Liver (tissue), 9 donors: ENCODE data around the gene ARHGAP6. TPM values are rescaled to one million over a fixed set of nuclear protein-coding genes. Genes with fewer than 3 reads are reported as not detected.

Experiments used
- DNase-seq: peaks from one replicate; pipeline ENCODE4 v3.0.0-alpha.2; 2017; ENCODE audit warnings: low spot score
- H3K27ac ChIP-seq, 2 donors: one replicate each; pipeline ENCODE4 v1.7.0; 2013; ENCODE audit warnings: inconsistent platforms in 2 of 2, low read length in 2 of 2, control low read depth in 1 of 2, low read depth in 1 of 2, mild to moderate bottlenecking in 1 of 2
- H3K27me3 ChIP-seq, 4 donors: one replicate each; pipeline versions ENCODE4 v1.6.1 to v1.7.0; 2013; ENCODE audit warnings: low read length in 3 of 4, inconsistent platforms in 1 of 4, mild to moderate bottlenecking in 1 of 4, moderate library complexity in 1 of 4; ENCODE audit not compliant: control insufficient read depth in 4 of 4, insufficient read depth in 4 of 4
- H3K36me3 ChIP-seq, 4 donors: one replicate each; pipeline versions ENCODE4 v1.6.1 to v1.7.0; 2013; ENCODE audit warnings: low read length in 3 of 4, mild to moderate bottlenecking in 3 of 4, low read depth in 1 of 4, moderate library complexity in 1 of 4; ENCODE audit not compliant: control insufficient read depth in 4 of 4, insufficient read depth in 3 of 4
- H3K4me1 ChIP-seq, 4 donors: one replicate each; pipeline versions ENCODE4 v1.6.1 to v1.7.0; 2013; ENCODE audit warnings: low read length in 3 of 4, mild to moderate bottlenecking in 3 of 4, moderate library complexity in 1 of 4; ENCODE audit not compliant: control insufficient read depth in 4 of 4, insufficient read depth in 4 of 4
- H3K4me3 ChIP-seq, 3 donors: one replicate each; pipeline versions ENCODE4 v1.6.1 to v1.7.0; 2013; ENCODE audit warnings: low read length in 3 of 3, control low read depth in 1 of 3, low read depth in 1 of 3, mild to moderate bottlenecking in 1 of 3
- H3K9ac ChIP-seq, 2 donors: one replicate each; pipeline ENCODE4 v1.7.0; 2013; ENCODE audit warnings: low read length in 2 of 2, mild to moderate bottlenecking in 2 of 2, moderate library complexity in 2 of 2, control low read depth in 1 of 2, low read depth in 1 of 2
- H3K9me3 ChIP-seq, 4 donors: one replicate each; pipeline versions ENCODE4 v1.6.1 to v1.7.0; 2013; ENCODE audit warnings: low read length in 3 of 4; ENCODE audit not compliant: control insufficient read depth in 4 of 4
- EGR1 ChIP-seq, 2 donors: IDR thresholded peaks; 2 replicates each; pipeline ENCODE4 v1.6.1; 2016 to 2018; ENCODE audit warnings: antibody characterized with exemption in 2 of 2, low read depth in 2 of 2
- FOXA2 ChIP-seq: IDR thresholded peaks from 2 replicates; pipeline ENCODE4 v1.6.1; 2016; ENCODE audit warnings: antibody characterized with exemption
- GABPA ChIP-seq, 2 donors: IDR thresholded peaks in 1 of 2; conservative IDR thresholded peaks in 1 of 2; 2 replicates each; pipeline ENCODE4 v1.6.1; 2016; ENCODE audit warnings: antibody characterized with exemption in 2 of 2, mild to moderate bottlenecking in 1 of 2, moderate library complexity in 1 of 2
- HNF4G ChIP-seq: IDR thresholded peaks from 2 replicates; pipeline ENCODE4 v1.6.1; 2016; ENCODE audit warnings: antibody characterized with exemption
- JUND ChIP-seq, 2 donors: IDR thresholded peaks; 2 replicates each; pipeline ENCODE4 v1.6.1; 2016; ENCODE audit warnings: antibody characterized with exemption in 2 of 2
- NR2F2 ChIP-seq: IDR thresholded peaks from 2 replicates; pipeline ENCODE4 v1.6.1; 2016; ENCODE audit warnings: antibody characterized with exemption
- RAD21 ChIP-seq, 2 donors: IDR thresholded peaks; 2 replicates each; pipeline ENCODE4 v1.6.1; 2016; ENCODE audit warnings: antibody characterized with exemption in 2 of 2, mild to moderate bottlenecking in 2 of 2
- RXRA ChIP-seq, 2 donors: IDR thresholded peaks; 2 replicates each; pipeline ENCODE4 v1.6.1; 2017 to 2018; ENCODE audit warnings: antibody characterized with exemption in 2 of 2, mild to moderate bottlenecking in 1 of 2
- SP1 ChIP-seq: IDR thresholded peaks from 2 replicates; pipeline ENCODE4 v1.6.1; 2018; ENCODE audit warnings: antibody characterized with exemption, mild to moderate bottlenecking
- TAF1 ChIP-seq: conservative IDR thresholded peaks from 2 replicates; pipeline ENCODE4 v1.6.1; 2016; ENCODE audit warnings: antibody characterized with exemption, mild to moderate bottlenecking
- YY1 ChIP-seq: IDR thresholded peaks from 2 replicates; pipeline ENCODE4 v1.6.1; 2016; ENCODE audit warnings: antibody characterized with exemption, mild to moderate bottlenecking
- WGBS: extraction: QIAGEN DNeasy Blood & Tissue Kit; methylation state at CpG from one replicate; pipeline ENCODE4 v1.1.7; 2013; 5-methylcytosine and 5-hydroxymethylcytosine counted together
- polyA plus RNA-seq, 2 donors: library from polyadenylated mRNA; stranded (reverse) in 1 of 2; unstranded in 1 of 2; fragments of 200-250 nt in 1 of 2; fragments of >200 nt in 1 of 2; fragmentation: Nextera tagmentation in 1 of 2; extraction: Ambion mirVana in 1 of 2; gene quantifications; one replicate each; pipeline versions ENCODE4 v1.2.1 to v1.2.3, GENCODE V29; 2013 to 2015
- total RNA-seq, 2 donors: library from RNA; depleted of rRNA; stranded (reverse); fragments of >200 nt; gene quantifications; one replicate each; pipeline ENCODE4 v1.2.3, GENCODE V29; 2014
- TF ChIP-seq, protein P1 (sequence below): IDR thresholded peaks from 2 replicates; pipeline ENCODE4 v1.6.1; 2016; ENCODE audit warnings: antibody characterized with exemption
- TF ChIP-seq, protein P2 (sequence below): fragments of 150-350 bp; IDR thresholded peaks from 2 replicates; pipeline ENCODE4 v1.5.1; 2017; ENCODE audit warnings: improper control_type of control experiment, low read depth, low read length; ENCODE audit not compliant: missing input control
- TF ChIP-seq, protein P3 (sequence below): IDR thresholded peaks from 2 replicates; pipeline ENCODE4 v1.6.1; 2016; ENCODE audit warnings: antibody characterized with exemption
- TF ChIP-seq, protein P4 (sequence below): IDR thresholded peaks from 2 replicates; pipeline ENCODE4 v1.6.1; 2016; ENCODE audit warnings: antibody characterized with exemption, mild to moderate bottlenecking
- TF ChIP-seq, protein P5 (sequence below): IDR thresholded peaks from 2 replicates; pipeline ENCODE4 v1.6.1; 2016; ENCODE audit warnings: antibody characterized with exemption
- donor health status: healthy.
- donor health status: healthy.
- donor health status: healthy.
- donor health status: healthy.
- donor health status: healthy.

The ARHGAP6 gene
- total and polyA plus RNA-seq, 4 donors, result 0.10 to 2.2 (median 0.65) TPM

DNA sequence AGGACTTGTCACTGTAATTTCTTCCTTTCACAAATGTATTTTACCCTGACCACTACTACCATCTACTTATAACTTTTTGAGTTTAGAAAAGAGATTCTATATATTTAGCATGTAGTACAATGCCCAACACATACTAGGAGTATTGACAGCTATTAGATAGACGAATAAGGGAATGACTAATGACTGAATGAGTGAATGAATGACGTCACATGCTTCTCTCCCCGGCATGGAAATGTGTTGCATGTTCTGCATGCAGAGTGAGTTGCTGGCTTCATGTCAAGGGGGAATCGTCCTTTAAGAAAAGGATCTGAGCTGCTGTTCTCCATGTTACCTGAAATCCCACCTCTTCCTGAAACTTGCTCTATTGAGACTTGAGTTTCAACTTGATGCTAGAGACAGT, 459.9 kb downstream of the ARHGAP6 start (continued):
- TF ChIP-seq, protein P1, sequence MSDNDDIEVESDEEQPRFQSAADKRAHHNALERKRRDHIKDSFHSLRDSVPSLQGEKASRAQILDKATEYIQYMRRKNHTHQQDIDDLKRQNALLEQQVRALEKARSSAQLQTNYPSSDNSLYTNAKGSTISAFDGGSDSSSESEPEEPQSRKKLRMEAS, result no peak
- TF ChIP-seq TAF1, result no peak

DNA sequence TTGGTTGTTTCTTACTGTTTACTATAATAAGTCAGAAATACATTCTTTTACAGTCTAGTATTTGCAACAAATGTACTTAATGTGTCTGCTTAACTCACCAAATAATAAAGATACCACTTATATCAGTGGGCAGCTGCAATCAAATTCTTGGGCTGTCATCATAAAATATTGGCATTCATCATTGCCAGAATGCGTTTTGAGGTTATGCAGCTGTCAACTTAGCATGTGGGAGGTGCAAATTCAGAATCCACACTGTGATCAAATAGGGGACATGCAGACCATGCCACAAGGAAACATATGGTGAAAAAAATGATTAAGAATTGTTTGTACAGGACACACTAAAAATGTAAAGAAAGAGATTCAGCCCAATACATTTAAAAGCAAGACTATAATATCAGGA, 468.0 kb downstream of the ARHGAP6 start:
- WGBS, result 57% methylated on average over 1 of the region's 1 CpG
- TF ChIP-seq YY1 (no peak), SP1 (no peak), TAF1 (no peak), GABPA (IDR thresholded peaks at IDR 0.05 in 1 of 2, conservative IDR thresholded peaks at IDR 0.05 in 1 of 2) (no peak), HNF4G (no peak), FOXA2 (no peak), EGR1 (IDR thresholded peaks at IDR 0.05; ENCODE audit: low read depth in 2 of 2) (no peak), RXRA (IDR thresholded peaks at IDR 0.05) (no peak), RAD21 (IDR thresholded peaks at IDR 0.05) (no peak)
- TF ChIP-seq, protein P2, sequence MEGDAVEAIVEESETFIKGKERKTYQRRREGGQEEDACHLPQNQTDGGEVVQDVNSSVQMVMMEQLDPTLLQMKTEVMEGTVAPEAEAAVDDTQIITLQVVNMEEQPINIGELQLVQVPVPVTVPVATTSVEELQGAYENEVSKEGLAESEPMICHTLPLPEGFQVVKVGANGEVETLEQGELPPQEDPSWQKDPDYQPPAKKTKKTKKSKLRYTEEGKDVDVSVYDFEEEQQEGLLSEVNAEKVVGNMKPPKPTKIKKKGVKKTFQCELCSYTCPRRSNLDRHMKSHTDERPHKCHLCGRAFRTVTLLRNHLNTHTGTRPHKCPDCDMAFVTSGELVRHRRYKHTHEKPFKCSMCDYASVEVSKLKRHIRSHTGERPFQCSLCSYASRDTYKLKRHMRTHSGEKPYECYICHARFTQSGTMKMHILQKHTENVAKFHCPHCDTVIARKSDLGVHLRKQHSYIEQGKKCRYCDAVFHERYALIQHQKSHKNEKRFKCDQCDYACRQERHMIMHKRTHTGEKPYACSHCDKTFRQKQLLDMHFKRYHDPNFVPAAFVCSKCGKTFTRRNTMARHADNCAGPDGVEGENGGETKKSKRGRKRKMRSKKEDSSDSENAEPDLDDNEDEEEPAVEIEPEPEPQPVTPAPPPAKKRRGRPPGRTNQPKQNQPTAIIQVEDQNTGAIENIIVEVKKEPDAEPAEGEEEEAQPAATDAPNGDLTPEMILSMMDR, result no peak
- TF ChIP-seq, protein P3, sequence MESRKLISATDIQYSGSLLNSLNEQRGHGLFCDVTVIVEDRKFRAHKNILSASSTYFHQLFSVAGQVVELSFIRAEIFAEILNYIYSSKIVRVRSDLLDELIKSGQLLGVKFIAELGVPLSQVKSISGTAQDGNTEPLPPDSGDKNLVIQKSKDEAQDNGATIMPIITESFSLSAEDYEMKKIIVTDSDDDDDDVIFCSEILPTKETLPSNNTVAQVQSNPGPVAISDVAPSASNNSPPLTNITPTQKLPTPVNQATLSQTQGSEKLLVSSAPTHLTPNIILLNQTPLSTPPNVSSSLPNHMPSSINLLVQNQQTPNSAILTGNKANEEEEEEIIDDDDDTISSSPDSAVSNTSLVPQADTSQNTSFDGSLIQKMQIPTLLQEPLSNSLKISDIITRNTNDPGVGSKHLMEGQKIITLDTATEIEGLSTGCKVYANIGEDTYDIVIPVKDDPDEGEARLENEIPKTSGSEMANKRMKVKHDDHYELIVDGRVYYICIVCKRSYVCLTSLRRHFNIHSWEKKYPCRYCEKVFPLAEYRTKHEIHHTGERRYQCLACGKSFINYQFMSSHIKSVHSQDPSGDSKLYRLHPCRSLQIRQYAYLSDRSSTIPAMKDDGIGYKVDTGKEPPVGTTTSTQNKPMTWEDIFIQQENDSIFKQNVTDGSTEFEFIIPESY, result no peak
- TF ChIP-seq, protein P4, sequence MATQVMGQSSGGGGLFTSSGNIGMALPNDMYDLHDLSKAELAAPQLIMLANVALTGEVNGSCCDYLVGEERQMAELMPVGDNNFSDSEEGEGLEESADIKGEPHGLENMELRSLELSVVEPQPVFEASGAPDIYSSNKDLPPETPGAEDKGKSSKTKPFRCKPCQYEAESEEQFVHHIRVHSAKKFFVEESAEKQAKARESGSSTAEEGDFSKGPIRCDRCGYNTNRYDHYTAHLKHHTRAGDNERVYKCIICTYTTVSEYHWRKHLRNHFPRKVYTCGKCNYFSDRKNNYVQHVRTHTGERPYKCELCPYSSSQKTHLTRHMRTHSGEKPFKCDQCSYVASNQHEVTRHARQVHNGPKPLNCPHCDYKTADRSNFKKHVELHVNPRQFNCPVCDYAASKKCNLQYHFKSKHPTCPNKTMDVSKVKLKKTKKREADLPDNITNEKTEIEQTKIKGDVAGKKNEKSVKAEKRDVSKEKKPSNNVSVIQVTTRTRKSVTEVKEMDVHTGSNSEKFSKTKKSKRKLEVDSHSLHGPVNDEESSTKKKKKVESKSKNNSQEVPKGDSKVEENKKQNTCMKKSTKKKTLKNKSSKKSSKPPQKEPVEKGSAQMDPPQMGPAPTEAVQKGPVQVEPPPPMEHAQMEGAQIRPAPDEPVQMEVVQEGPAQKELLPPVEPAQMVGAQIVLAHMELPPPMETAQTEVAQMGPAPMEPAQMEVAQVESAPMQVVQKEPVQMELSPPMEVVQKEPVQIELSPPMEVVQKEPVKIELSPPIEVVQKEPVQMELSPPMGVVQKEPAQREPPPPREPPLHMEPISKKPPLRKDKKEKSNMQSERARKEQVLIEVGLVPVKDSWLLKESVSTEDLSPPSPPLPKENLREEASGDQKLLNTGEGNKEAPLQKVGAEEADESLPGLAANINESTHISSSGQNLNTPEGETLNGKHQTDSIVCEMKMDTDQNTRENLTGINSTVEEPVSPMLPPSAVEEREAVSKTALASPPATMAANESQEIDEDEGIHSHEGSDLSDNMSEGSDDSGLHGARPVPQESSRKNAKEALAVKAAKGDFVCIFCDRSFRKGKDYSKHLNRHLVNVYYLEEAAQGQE, result no peak
- TF ChIP-seq, protein P5, sequence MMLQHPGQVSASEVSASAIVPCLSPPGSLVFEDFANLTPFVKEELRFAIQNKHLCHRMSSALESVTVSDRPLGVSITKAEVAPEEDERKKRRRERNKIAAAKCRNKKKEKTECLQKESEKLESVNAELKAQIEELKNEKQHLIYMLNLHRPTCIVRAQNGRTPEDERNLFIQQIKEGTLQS, result no peak
- Histone ChIP-seq H3K4me3 (no peak overlapping the region), H3K9me3 (no peaks in the 10 kb centered on the region), H3K27me3 (no peaks in the 10 kb centered on the region), H3K9ac (no peak overlapping the region), H3K27ac (no peak overlapping the region), H3K4me1 (no peaks in the 10 kb centered on the region), H3K36me3 (no peaks in the 10 kb centered on the region)
- DNase-seq, result no peak

DNA sequence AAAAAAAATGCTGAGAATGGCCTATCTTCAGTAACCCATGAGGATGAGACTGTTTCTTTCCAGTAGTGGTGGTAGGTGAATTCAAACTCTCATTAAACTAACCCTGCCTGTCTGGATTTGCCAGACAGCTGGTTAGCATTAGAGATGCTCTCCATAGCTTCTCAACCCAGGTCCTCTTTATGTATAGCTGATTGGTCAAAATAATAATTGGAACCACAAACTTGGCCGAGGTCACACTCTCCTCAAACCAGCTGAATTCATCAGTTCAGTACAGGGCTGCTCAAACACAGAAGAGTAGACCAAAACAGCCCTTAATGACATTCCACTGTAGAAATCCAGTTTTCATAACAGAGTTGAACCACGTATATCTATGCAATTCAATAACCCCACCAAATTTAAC, 469.2 kb downstream of the ARHGAP6 start:
- Histone ChIP-seq H3K27ac (no peak overlapping the region), H3K9ac (no peak overlapping the region), H3K36me3 (no peaks in the 10 kb centered on the region), H3K4me1 (no peaks in the 10 kb centered on the region), H3K27me3 (no peaks in the 10 kb centered on the region), H3K9me3 (no peaks in the 10 kb centered on the region), H3K4me3 (no peak overlapping the region)
- WGBS, result 87% methylated on average over 2 of the region's 2 CpGs
- TF ChIP-seq HNF4G, result no peak
- no peak for TF ChIP-seq GABPA (IDR thresholded peaks at IDR 0.05 in 1 of 2, conservative IDR thresholded peaks at IDR 0.05 in 1 of 2)
- TF ChIP-seq, protein P3, result no peak
- TF ChIP-seq, protein P4, result no peak
- TF ChIP-seq TAF1, result no peak
- TF ChIP-seq YY1, result no peak
- TF ChIP-seq NR2F2, result no peak
- no peak for TF ChIP-seq JUND (IDR thresholded peaks at IDR 0.05)
- TF ChIP-seq EGR1 (IDR thresholded peaks at IDR 0.05; ENCODE audit: low read depth in 2 of 2), result no peak
- no peak for DNase-seq
